ENCODE results near the gene ZNF385D.

The ZNF385D gene

DNA sequence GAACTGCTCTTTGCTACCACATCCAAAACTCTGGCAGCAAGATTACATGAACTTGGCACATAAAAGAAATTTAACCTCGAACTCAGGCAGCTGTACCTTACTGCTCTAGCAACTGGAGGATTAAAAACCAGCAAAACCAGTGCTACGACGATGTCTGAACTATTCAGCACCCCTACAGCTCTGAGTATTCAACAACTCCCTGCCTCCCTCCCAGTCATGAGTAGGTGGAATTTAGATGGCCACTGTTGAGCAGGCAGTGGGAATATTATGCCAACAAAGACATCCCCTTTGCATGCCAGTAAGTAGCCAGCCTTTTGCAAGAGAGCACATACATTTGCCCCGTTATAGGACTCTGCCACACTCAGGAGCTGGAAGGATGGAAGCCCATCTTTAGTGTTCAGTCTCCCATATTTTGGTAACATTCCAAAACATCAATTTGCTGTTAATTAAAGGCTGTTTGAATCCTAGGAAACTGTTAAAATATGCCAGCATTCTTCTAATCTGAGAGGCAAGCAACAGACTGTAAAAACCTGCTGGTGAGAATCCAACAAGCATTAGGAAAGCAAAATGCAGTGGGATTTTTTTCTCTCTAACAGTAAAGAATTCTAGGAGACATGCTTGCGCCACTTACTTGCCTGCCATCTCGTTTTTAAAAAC, 85.4 kb downstream of the ZNF385D start:
- no peak for FAIRE-seq

DNA sequence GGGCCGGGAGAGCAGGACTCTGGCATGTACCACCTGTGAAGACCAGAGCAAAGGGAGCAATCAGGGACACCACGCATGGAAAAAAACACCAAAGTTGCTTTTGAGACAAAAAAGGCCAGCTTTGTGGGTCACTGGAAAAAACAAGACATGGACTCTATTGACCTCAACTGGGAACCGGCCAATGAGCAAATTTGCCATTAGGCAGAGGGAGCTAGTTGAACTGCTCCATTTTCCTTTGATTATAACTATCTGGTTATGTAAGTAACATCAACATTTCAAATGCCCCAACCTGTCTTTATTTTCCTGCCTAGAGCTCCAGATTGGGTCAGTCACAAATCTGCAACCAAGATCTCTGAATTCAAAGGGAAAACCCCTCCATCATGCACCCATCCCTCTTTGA, 86.0 kb downstream of the ZNF385D start:
- no peak for FAIRE-seq

DNA sequence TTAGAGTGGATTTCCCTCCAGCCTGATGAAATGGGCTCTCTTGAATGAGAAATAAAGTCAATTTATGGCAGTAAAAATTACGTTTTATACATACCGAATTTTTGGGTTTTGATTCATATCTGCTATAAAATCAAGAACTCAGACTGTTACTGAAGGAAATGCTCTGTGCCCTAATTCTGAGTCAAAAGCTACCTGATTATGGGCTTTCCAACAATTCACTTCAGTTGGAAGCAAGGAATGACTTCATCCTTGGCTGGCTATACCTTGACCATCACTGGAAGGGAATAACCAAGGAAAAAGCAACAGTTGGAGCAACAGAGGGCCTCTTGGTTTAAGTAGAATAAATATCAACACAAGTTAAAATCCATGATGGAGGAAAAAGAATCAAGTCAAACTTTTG, 88.6 kb downstream of the ZNF385D start:
- no peak for FAIRE-seq

DNA sequence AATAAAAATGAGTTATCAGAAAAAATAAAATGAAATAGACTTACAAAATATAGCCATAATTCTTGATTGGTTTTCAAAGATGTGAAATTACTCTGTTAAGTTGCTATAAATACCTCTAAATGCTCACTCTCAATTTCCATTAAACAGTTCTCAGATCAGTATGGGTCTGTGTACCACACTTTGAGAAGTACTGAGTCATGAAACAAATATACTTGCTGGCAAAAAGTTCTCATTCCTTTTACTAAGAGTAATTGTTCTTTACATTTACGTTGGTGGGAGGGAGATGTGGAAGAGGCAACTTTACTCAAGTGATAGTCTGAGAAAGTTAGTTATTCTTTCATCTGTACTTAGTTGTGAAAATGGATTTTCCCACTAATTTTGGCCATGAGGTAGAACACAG, 96.3 kb downstream of the ZNF385D start:
- no peak for FAIRE-seq

DNA sequence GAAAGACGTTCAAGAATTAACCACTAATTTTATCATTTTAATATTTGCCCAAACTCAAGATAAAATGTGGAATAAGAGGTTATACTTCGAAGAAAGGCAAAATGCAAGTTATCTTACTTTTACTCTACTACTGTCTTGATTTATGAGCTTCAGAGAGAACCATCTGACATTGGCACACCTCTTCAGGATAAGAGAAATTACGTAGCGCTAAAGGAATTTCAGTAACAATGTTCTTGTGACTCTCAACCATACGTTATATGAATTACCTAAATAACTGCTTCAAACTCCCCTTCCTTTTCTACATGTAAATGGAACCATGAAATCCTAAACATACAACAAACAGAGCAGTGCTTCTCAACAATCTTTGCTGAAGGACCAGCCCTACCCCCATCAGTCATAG, 96.8 kb downstream of the ZNF385D start:
- FAIRE-seq: no peak

DNA sequence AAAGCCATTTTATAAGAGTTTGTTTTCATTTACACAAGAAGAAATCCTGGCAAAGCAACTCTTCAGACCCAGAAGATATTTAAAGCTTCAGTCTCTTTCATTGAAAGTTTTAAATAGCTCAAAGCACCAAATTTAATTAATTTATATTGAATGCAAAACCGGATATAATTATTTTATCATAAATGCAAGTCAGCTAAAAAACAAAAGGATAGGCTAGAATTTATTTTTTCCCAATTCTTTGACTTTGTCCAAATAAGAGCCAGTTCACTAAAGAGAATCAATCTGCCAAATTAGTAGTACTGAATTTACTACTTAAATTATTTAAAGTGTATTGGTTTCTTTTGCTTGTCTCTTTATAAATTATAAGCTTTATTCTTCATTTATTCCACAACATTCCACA, 101.5 kb downstream of the ZNF385D start:
- no peak for FAIRE-seq

DNA sequence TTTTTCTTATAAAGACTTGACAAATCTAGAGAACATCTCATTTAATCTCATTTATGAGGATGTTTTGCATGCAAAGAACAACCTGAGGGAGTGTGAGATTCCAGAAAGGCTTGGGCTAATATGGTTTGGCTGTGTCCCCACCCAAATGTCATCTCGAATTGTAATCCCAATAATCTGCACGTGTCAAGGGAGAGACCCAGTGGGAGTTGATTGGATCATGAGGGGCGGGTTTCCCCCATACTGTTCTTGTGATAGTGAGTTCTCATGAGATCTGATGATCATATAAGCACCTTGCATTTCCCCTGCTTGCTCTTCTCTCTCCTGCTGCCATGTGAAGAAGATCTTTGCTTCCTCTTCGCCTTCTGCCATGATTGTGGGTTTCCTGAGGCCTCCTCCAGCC, 103.0 kb downstream of the ZNF385D start:
- no peak for FAIRE-seq

DNA sequence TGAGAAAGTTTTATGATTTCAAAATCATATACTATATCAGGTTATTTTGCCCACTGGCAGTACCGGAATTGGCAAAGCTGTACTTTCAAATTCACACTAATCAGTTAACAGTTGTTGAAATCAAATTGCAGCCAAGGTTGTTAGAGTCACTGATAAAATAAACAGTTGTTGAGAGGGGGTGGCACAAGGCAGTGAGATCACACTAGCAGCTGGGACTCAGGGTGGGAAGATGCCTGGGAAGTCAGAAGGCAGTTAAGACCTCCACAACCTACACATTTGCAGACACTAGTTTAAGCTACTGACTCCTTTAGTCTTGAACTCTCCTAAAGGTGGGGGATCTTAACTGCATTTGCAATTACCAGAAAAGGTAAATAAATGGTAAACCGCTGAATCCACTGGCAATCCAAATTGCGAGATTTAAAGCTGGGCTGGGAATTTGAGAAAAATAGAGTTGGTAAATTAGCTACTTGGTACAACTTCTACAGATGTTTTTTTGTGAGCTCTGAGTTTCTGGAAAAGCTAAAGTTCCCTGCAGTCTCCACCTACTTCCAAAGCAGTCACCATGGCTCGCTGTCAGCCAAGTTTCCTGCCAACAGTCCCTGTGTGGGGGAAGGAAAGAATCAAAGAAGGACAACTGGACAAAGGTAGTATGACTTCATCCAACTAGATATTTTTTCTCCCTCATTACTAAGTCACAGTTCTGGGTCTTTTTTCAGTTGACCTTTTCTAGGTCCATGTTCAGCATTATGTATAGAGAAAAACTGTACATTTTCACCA, 105.7 kb downstream of the ZNF385D start:
- FAIRE-seq: no peak

DNA sequence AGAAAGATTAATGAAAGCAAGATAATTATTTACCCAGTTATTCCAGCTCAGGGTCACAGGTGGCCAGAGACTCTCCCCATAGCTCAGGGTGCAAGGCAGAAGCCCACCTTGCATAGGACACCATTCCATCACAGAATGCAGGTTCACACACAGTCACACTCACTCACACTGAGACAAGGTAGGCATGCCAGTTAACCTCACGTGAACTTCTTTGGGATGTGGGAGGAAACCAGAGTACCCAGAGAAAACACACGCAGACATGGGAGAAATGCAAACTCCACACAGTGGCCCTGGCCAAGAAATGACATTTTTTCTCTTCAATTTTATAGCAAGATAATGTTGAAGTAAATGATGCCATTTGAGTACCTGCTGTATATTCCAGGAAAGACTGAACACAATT, 106.7 kb downstream of the ZNF385D start:
- no peak for FAIRE-seq

DNA sequence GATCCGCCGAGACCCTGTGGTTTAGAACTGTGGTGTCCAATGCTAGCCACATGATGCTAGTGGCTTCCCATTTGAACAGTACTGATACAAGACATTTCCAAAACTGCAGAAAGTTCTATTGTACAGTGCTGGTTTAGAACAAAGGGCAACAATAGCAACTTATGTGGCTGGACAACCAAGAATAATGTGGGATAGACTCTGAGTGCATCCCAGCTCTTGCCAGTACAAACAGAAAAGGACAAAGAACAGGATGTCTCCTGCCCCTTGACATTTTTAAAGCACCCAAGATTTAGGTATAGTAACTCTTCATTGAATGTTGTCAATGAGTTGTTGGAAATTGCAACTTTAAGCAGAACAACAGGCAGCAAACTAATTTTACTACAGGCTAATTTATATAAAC, 107.3 kb downstream of the ZNF385D start:
- FAIRE-seq: no peak

DNA sequence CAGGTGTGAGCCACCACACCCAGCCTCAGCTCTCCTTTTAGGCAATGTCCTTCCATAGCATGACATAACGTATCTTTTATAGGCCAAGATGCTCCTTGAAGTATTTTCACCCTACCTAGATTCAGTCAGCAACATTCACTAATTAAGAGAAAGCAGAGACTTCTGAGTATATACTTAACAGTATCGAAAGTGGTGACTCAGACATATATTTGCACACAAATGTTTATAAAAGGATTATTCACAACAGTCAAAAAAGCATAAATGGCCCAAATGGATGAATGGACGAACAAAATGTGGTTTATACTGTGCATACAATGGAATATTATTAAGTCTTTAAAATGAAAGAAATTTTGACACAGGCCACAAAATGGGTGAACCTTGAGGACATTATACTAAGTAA, 108.6 kb downstream of the ZNF385D start:
- FAIRE-seq: no peak

DNA sequence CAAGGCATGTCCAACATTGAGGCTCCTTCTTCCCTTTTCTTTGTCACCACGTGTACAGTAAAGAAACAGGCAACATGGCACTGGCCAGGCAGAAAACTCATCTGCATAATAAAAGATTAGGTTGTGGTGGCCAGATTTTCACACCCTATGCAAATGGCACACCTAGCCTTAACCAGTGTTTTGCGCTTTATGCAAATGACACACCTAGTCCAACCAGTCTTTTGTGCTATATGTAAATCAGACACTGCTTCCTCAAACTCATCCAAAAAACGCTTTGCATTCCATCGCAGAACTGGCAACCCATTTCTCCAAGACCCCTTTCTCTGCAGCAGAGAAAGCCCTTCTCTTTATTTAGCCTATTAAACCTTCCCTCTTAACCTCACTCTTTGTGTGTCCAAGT, 109.1 kb downstream of the ZNF385D start:
- no peak for FAIRE-seq

DNA sequence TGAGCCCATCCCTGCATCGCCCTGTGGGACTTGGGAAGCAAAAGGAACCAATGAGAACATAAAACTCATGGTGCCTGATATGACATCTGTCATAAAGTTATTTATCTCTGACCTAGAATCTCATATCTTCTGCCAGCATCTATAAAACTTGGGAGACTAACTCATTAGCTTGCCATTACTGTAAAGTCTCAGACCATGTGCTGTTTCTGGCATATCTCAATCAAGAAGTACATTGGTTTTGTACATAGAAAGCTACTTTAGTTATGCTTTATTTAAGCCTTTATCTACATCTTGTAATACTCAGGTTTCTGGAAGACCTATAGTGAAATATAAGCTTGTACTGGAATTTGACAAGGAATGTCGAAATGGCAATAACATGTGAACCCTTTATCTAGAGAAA, 112.5 kb downstream of the ZNF385D start:
- no peak for FAIRE-seq

DNA sequence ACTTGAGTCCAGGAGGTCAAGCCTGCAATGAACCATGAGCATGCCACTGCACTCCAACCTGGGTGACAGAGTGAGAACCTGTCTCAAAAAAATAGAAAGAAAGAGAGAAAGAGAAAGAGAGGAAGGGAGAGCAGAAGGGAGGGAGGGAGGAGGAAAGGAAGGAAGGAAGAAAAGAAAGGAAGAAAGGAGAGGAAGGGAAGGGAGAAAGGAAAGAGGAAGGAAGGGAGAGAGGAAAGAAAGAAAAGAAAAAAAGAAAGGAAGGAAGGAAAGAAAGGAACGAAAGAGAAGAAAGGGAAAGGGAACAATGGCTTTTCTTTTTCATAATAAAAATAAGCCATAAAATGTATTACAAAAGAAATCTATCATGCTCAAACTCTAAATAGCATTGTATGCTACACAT, 116.9 kb downstream of the ZNF385D start:
- FAIRE-seq: no peak

DNA sequence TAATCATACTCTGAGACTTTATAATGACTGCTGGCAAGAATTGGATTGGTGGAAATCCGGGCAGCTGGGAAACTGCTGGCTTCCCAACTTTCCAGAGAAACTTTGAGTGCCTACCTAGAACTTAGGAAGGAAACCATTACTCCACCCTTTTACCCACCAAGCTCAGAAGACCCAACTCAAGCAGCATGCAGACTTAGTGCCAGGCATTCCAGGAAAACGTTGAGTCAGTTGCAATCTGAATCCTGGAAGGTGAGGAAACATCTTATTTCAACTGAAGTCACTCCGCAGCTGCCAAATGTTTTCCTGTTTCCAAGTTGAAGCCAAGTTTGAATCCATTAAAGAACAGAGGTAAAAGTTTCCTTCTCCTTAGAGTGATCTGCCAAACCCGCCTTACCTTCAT, 126.5 kb downstream of the ZNF385D start:
- FAIRE-seq: no peak

DNA sequence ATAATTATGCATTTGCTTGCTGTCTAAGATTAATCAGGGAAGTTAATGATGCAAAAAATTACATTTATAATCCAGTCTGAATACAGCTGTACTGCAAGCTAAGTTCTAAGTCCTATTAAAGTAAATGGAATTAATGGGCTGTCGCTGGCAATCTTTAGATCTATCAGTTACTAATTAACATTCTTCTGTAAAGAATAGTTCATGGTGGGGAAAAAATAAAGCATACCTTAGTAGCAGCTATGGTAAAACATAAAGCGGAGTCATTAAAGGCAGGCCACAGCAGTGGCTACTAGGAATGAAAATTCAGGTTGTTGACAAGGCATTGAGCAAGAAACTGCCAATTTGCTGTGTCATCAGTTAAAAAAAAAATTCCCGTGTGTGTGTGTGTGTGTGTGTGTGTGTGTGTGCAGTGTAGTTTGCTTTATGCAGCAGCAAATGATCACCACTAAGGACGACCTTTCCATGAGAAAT, 129.8 kb downstream of the ZNF385D start:
- no peak for FAIRE-seq

DNA sequence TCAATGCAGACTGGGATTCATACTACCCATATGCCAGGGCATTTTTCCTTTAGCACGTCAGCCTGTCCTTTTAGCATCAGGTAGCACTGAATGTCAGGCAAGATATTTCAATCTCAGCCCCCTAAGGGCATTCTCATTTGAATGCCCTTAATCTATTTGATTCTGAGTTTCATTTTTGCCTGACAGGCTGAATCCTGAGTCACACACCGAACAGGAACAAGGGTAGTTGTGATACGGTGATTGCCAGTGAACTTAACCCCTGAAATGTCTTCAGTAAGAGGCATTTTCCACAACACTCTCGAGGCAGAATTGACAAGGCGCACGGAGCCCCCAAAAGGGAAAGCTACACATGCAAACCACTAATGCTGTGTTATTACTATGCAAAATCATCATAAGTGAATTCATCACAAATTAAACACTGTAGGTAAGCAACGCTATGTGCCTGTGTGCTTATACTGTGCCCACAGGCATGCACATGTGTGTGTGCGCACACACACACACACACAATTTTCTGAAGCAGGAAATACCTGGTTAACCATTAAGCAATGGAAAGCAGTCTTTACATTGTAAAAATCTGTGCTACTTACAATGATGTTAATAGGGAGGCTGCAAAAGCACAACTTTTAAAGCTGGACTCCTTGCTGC, 130.4 kb downstream of the ZNF385D start:
- no peak for FAIRE-seq

DNA sequence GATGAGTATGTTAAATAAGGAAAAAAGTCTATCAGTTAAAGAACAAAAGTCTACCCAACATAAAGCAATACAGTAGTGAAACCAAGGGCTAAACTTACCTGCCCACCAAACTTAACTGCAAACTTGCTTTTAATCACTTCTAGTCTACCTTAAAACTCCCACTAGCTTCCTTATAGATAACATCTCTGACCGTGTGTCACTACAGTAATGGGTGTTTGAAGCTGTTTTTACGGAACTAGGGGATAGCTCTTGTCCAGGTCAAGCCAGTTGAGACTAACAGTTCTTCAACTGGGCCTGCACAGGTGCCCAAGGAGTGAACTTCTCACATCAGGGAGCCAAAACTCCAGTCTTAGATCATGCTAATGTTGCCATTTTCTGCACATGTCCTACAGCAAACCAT, 132.3 kb downstream of the ZNF385D start:
- no peak for FAIRE-seq

DNA sequence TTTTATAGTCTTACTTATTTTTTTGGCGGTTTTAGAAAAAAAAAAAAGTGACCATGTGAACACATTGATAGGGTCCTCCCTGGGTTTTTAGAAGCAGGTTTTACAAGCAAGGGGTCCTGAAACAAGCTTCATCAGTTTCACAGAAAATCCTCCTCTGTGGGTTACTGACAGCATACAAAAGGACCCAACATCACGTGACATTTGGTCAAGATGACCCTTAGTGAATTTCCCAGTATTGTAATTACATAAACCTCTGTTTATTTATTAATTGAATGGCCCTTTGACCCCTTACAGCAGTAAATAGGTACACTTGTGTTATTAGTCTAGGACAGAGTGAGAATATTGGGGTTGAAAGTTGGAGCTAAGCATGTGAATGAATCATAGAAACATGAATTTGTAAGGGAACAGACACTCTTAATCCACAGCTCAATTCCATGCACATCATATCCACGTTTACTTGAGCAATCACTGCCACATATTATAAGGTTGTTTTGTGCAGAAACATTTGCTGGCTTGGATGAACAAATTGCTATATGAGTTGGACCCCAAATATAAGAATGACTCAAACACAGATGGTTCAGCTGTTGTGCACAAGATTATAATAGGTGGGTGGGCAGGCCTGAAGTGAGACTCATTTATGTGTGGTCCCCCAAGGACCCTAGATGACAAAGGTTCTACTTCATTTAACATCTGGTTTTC, 137.5 kb downstream of the ZNF385D start:
- FAIRE-seq: no peak

DNA sequence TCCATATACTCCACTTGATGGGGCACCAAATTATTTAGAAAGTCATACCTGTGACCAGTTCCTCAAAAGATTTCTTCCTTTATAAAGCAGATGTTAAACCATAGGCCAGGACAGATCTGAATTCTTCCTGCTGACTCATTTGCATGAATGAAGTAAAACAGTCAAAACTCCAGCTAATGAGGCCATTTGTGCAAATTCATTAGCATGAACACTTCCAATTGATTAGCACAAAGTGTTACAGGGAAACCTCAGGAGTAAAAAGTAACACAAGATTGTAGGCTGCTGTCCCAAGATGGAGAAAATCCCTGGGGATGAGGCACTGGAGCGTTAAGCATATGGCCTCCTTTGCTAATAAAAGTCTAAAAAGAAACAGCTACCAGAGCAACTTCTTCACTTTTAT, 149.8 kb downstream of the ZNF385D start:
- FAIRE-seq: no peak

DNA sequence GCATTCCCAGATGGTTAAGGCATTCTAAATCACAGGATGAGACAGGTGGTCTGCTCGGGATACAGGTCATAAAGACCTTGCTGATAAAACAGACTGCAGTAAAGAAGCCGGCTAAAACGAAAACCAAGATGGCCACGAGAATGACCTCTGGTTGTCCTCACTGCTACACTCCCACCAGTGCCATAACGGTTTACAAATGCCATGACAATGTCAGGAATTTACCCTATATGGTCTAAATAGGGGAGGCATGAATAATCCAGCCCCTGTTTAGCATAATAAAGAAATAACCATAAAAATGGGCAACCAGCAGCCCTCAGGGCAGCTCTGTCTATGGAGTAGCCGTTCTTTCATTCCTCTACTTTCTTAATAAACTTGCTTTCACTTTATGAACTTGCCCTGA, 151.1 kb downstream of the ZNF385D start:
- no peak for FAIRE-seq

DNA sequence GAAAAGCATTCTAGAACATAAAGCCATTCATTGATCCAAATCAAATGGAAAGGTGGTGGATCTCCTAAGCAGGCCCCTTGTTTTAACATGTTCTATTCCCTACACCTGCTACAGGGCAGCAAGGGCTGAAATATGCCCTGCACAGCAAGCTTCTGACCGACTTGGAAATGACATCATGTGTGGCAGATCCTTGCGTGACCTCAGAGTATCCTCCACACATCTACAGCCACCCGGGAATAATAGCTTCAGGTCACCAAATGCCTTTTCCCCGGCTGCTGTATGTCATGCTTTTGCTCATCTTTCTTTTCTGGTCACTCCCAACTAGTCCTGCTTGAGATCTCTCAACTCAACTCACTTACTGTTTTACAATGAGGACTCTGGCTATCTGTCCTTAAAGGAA, 158.2 kb downstream of the ZNF385D start:
- no peak for FAIRE-seq

DNA sequence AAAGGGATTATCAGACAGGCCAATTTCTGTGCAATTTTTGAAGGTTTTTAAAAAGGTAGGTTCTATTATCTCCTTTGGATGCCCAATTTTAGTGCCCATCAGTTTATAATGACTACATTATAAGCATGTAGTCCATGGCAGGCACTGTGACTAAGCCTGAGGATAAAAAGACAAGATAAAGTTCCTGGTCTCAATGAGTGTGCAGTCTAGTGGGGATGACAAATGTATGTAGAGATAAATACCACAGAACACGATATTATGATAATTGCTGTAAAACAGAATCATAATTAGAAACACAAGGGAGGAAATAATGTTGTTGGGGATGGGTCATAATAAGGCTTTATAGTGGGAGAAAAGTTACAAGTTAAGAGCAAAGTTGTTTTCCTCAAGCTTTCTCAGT, 163.1 kb downstream of the ZNF385D start:
- FAIRE-seq: no peak
